SK-N-SH (cell line): ENCODE data around the gene PCGF3. TPM values are rescaled to one million over a fixed set of nuclear protein-coding genes. Genes with fewer than 3 reads are reported as not detected.

Experiments
- CTCF ChIA-PET: fragments of 300-600, 350-600 bp; formaldehyde crosslinking; extraction: SDS; loops from one replicate; lab custom pipeline; 2021; lab: Yijun Ruan, JAX
- POLR2A ChIA-PET: fragments of 350-600 bp; sonication (Branson Sonifier 250); formaldehyde crosslinking; extraction: SDS; loops from one replicate; lab custom pipeline; 2020; ENCODE audit warnings: antibody characterized with exemption, inconsistent platforms; lab: Yijun Ruan, JAX
- DNase-seq: peaks from one replicate; pipeline ENCODE4 v3.0.0; 2012
- H2AFZ ChIP-seq: fragments of 200-600 bp; sonication (generic); 2 replicates; pipeline ENCODE4 v1.8.1; 2016; ENCODE audit warnings: antibody characterized with exemption, mild to moderate bottlenecking, low read depth
- H3F3A ChIP-seq: fragments of 200-600 bp; sonication (generic); replicated peaks from 2 replicates; pipeline ENCODE3; 2016; ENCODE audit warnings: antibody characterized with exemption, mild to moderate bottlenecking; ENCODE audit not compliant: insufficient read depth
- H3K27ac ChIP-seq, 2 experiments: fragments of 200-500 bp in 1 of 2; fragments of 200-600 bp in 1 of 2; sonication (Bioruptor generic) in 1 of 2; sonication (generic), shearing (Covaris generic) in 1 of 2; 2 replicates each; pipeline versions ENCODE4 v1.5.1 to v1.6.1; 2014 to 2016; ENCODE audit warnings: low read depth in 2 of 2, inconsistent platforms in 1 of 2, low read length in 1 of 2, mild to moderate bottlenecking in 1 of 2, mixed read lengths in 1 of 2
- H3K27me3 ChIP-seq: fragments of 200-600 bp; sonication (generic), shearing (Covaris generic); 2 replicates; pipeline ENCODE4 v1.6.1; 2016; ENCODE audit warnings: mixed run types; ENCODE audit not compliant: insufficient read depth
- H3K36me3 ChIP-seq, 2 experiments: fragments of 200-500 bp in 1 of 2; fragments of 200-600 bp in 1 of 2; sonication (Bioruptor generic) in 1 of 2; sonication (generic) in 1 of 2; replicated peaks in 1 of 2; 2 replicates each; pipeline versions ENCODE3 to v1.5.1; 2014 to 2016; ENCODE audit warnings: low read length in 1 of 2, mild to moderate bottlenecking in 1 of 2; ENCODE audit not compliant: insufficient read depth in 2 of 2, control insufficient read depth in 1 of 2
- H3K4me1 ChIP-seq, 2 experiments: fragments of 200-500 bp in 1 of 2; fragments of 200-600 bp in 1 of 2; sonication (Bioruptor generic) in 1 of 2; sonication (generic), shearing (Covaris generic) in 1 of 2; 2 replicates each; pipeline versions ENCODE4 v1.5.1 to v1.6.1; 2014 to 2016; ENCODE audit warnings: low read depth in 1 of 2, low read length in 1 of 2, mixed run types in 1 of 2; ENCODE audit not compliant: insufficient read depth in 2 of 2, control insufficient read depth in 1 of 2
- H3K4me2 ChIP-seq: fragments of 200-600 bp; sonication (generic), shearing (Covaris generic); 2 replicates; pipeline ENCODE4 v1.6.1; 2017; ENCODE audit warnings: mixed run types
- H3K4me3 ChIP-seq, 2 experiments: fragments of 200-500 bp in 1 of 2; fragments of 200-600 bp in 1 of 2; sonication (Bioruptor generic) in 1 of 2; sonication (generic), shearing (Covaris generic) in 1 of 2; 2 replicates each; pipeline versions ENCODE4 v1.5.1 to v1.8.1; 2014 to 2016; ENCODE audit warnings: low read depth in 2 of 2, inconsistent platforms in 1 of 2, low read length in 1 of 2, mild to moderate bottlenecking in 1 of 2, mixed read lengths in 1 of 2, moderate library complexity in 1 of 2
- H3K79me2 ChIP-seq: fragments of 200-600 bp; sonication (generic); 2 replicates; pipeline ENCODE4 v1.8.1; 2017; ENCODE audit warnings: mild to moderate bottlenecking; ENCODE audit not compliant: insufficient read depth
- H3K9ac ChIP-seq: fragments of 200-600 bp; sonication (generic); 2 replicates; pipeline ENCODE4 v1.6.1; 2017; ENCODE audit warnings: mixed run types
- H3K9me2 ChIP-seq: fragments of 200-600 bp; sonication (generic); 2 replicates; pipeline ENCODE4 v1.6.1; 2017; ENCODE audit warnings: mixed run types
- H3K9me3 ChIP-seq: fragments of 200-600 bp; sonication (generic); 2 replicates; pipeline ENCODE4 v1.6.1; 2017; ENCODE audit warnings: mixed run types, mild to moderate bottlenecking, moderate library complexity
- H4K20me1 ChIP-seq: fragments of 200-600 bp; sonication (generic); 2 replicates; pipeline ENCODE4 v1.6.1; 2017; ENCODE audit warnings: mild to moderate bottlenecking, mixed run types; ENCODE audit not compliant: insufficient read depth
- ELF1 ChIP-seq: IDR thresholded peaks from 2 replicates; pipeline ENCODE4 v1.4.0; 2012
- FOXJ3 ChIP-seq: sonication (generic); formaldehyde crosslinking; IDR thresholded peaks from 2 replicates; pipeline ENCODE4 v1.5.1; 2020; ENCODE audit warnings: mild to moderate bottlenecking, missing genetic modification reagents
- JUND ChIP-seq: IDR thresholded peaks from 2 replicates; pipeline ENCODE4 v1.4.0; 2012
- MEF2A ChIP-seq: IDR thresholded peaks from 2 replicates; pipeline ENCODE4 v1.4.0; 2012; ENCODE audit warnings: low read depth, borderline replicate concordance
- NFIC ChIP-seq: IDR thresholded peaks from 2 replicates; pipeline ENCODE4 v1.4.0; 2012; ENCODE audit warnings: borderline replicate concordance
- POLR2AphosphoS5 ChIP-seq: IDR thresholded peaks from 2 replicates; pipeline ENCODE4 v1.6.1; 2012; ENCODE audit warnings: low read depth, low read length
- RFX5 ChIP-seq: IDR thresholded peaks from 2 replicates; pipeline ENCODE4 v1.6.1; 2012; ENCODE audit warnings: mild to moderate bottlenecking, improper control_type of control experiment, low read length
- TEAD4 ChIP-seq: IDR thresholded peaks from 2 replicates; pipeline ENCODE4 v1.4.0; 2012; ENCODE audit warnings: mild to moderate bottlenecking, borderline replicate concordance; ENCODE audit not compliant: insufficient read depth
- WGBS: methylation state at CpG from one replicate; pipeline ENCODE4 v1.1.6; 2017; ENCODE audit warnings: low lambda C conversion rate; 5-methylcytosine and 5-hydroxymethylcytosine counted together
- polyA plus RNA-seq, 3 experiments: library from polyadenylated mRNA; depleted of rRNA; stranded (reverse); fragments of >200 nt; gene quantifications; 2 replicates each; pipeline ENCODE4 v1.2.3, GENCODE V29; 2012
- TF ChIP-seq, protein P1 (sequence below): fragments of 200-600 bp; sonication (generic); IDR thresholded peaks from 2 replicates; pipeline ENCODE4 v1.6.1; 2017; ENCODE audit warnings: antibody characterized with exemption, mild to moderate bottlenecking, moderate library complexity
- TF ChIP-seq, protein P2 (sequence below): fragments of 150-350 bp; IDR thresholded peaks from 2 replicates; pipeline ENCODE4 v1.6.1; 2016; ENCODE audit warnings: mild to moderate bottlenecking, low read depth, low read length
- TF ChIP-seq, protein P3 (sequence below): IDR thresholded peaks from 2 replicates; pipeline ENCODE4 v1.6.1; 2012; ENCODE audit warnings: mild to moderate bottlenecking, low read depth, low read length, moderate library complexity

The PCGF3 gene
- polyA plus RNA-seq, 1 of the 3 experiments (the other 2 are of a cell fraction) = 44.8 TPM

DNA sequence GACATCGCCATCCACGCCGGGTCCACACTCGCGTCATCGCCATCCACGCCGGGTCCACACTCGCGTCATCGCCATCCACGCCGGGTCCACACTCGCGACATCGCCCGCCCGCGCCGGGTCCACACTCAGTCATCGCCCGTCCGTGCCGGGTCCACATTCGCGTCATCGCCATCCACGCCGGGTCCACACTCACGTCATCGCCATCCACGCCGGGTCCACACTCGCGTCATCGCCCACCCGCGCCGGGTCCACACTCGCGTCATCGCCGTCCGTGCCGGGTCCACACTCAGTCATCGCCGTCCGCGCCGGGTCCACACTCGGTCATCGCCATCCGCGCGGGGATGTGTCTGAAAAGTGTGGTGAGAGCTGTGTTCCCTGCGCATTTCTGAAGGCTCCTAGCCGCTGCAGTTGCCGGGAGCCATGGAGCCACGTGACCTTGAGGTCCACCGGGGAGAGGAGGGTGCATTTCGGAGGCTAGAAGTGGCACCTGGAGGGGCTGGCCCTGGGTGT, 17.3 kb downstream of the PCGF3 start:
- Histone ChIP-seq H2AFZ (no peak overlapping the region), H3K9ac (no peak overlapping the region), H3K27ac (no peak overlapping the region), H3K79me2 (peaks cover 88% of the 10 kb centered on the region), H3K4me2 (no peak overlapping the region), H3K4me1 (peaks cover 0 to 11% of the 10 kb centered on the region in 2 experiments; a peak in 2 of 4 replicates), H3K27me3 (no peaks in the 10 kb centered on the region), H4K20me1 (peaks cover 92% of the 10 kb centered on the region), H3K4me3 (no peak overlapping the region), H3F3A (no peaks in the 10 kb centered on the region), H3K9me2 (no peaks in the 10 kb centered on the region), H3K9me3 (no peaks in the 10 kb centered on the region), H3K36me3 (no peaks in the 10 kb centered on the region)
- WGBS = 99% methylated on average over 60 of the region's 61 CpGs
- TF ChIP-seq, protein P1, sequence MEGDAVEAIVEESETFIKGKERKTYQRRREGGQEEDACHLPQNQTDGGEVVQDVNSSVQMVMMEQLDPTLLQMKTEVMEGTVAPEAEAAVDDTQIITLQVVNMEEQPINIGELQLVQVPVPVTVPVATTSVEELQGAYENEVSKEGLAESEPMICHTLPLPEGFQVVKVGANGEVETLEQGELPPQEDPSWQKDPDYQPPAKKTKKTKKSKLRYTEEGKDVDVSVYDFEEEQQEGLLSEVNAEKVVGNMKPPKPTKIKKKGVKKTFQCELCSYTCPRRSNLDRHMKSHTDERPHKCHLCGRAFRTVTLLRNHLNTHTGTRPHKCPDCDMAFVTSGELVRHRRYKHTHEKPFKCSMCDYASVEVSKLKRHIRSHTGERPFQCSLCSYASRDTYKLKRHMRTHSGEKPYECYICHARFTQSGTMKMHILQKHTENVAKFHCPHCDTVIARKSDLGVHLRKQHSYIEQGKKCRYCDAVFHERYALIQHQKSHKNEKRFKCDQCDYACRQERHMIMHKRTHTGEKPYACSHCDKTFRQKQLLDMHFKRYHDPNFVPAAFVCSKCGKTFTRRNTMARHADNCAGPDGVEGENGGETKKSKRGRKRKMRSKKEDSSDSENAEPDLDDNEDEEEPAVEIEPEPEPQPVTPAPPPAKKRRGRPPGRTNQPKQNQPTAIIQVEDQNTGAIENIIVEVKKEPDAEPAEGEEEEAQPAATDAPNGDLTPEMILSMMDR = no peak
- no peak for TF ChIP-seq NFIC
- no peak for TF ChIP-seq ELF1
- no peak for TF ChIP-seq MEF2A
- no peak for TF ChIP-seq FOXJ3 (CRISPR knock-in tag)
- no peak for TF ChIP-seq POLR2AphosphoS5
- no peak for TF ChIP-seq JUND
- TF ChIP-seq RFX5 = no peak
- TF ChIP-seq, protein P2, sequence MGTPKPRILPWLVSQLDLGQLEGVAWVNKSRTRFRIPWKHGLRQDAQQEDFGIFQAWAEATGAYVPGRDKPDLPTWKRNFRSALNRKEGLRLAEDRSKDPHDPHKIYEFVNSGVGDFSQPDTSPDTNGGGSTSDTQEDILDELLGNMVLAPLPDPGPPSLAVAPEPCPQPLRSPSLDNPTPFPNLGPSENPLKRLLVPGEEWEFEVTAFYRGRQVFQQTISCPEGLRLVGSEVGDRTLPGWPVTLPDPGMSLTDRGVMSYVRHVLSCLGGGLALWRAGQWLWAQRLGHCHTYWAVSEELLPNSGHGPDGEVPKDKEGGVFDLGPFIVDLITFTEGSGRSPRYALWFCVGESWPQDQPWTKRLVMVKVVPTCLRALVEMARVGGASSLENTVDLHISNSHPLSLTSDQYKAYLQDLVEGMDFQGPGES = no peak
- TF ChIP-seq TEAD4 = no peak
- TF ChIP-seq, protein P3, sequence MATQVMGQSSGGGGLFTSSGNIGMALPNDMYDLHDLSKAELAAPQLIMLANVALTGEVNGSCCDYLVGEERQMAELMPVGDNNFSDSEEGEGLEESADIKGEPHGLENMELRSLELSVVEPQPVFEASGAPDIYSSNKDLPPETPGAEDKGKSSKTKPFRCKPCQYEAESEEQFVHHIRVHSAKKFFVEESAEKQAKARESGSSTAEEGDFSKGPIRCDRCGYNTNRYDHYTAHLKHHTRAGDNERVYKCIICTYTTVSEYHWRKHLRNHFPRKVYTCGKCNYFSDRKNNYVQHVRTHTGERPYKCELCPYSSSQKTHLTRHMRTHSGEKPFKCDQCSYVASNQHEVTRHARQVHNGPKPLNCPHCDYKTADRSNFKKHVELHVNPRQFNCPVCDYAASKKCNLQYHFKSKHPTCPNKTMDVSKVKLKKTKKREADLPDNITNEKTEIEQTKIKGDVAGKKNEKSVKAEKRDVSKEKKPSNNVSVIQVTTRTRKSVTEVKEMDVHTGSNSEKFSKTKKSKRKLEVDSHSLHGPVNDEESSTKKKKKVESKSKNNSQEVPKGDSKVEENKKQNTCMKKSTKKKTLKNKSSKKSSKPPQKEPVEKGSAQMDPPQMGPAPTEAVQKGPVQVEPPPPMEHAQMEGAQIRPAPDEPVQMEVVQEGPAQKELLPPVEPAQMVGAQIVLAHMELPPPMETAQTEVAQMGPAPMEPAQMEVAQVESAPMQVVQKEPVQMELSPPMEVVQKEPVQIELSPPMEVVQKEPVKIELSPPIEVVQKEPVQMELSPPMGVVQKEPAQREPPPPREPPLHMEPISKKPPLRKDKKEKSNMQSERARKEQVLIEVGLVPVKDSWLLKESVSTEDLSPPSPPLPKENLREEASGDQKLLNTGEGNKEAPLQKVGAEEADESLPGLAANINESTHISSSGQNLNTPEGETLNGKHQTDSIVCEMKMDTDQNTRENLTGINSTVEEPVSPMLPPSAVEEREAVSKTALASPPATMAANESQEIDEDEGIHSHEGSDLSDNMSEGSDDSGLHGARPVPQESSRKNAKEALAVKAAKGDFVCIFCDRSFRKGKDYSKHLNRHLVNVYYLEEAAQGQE = no peak
- CTCF ChIA-PET = interaction anchor here (2.2 kb wide), 1 partner anchor 10 kb away, joined by 6 read pairs; no protein-coding TSS in a partner anchor
- POLR2A ChIA-PET = no interaction called here
- DNase-seq = no peak
